ENCODE data around the gene SNX1. TPM values are rescaled to one million over a fixed set of nuclear protein-coding genes. Genes with fewer than 3 reads are reported as not detected.

The SNX1 gene
- total and polyA plus RNA-seq, 2 of the 13 experiments (the other 11 are each of a cell fraction or from before 2014, with no cell fraction given), result 29.3 to 60.1 TPM

GRCh38 chr15:64072812-64073211, 23.0 kb upstream of the SNX1 start (continued):
- TF ChIP-seq ZBED4 (CRISPR knock-in tag; IDR thresholded peaks at IDR 0.05; ENCODE audit: borderline replicate concordance) (no peak), PRDM10 (CRISPR knock-in tag; IDR thresholded peaks at IDR 0.05; ENCODE audit: low read depth) (peak; percentile 45; the same call in 1 of the 2 replicates), MYNN (CRISPR knock-in tag; IDR thresholded peaks at IDR 0.05; ENCODE audit: low read depth) (no peak), ETV6 (CRISPR knock-in tag; conservative IDR thresholded peaks at IDR 0.05) (no peak), GTF2F1 (IDR thresholded peaks at IDR 0.05; ENCODE audit: low read length) (no peak), PATZ1 (CRISPR knock-in tag; IDR thresholded peaks at IDR 0.05) (peak; percentile 66), NRL (CRISPR knock-in tag; IDR thresholded peaks at IDR 0.05; ENCODE audit: borderline replicate concordance) (no peak), NAIF1 (CRISPR knock-in tag; IDR thresholded peaks at IDR 0.05; ENCODE audit: borderline replicate concordance) (no peak), DR1 (CRISPR knock-in tag; IDR thresholded peaks at IDR 0.05) (no peak), TRIM22 (IDR thresholded peaks at IDR 0.05) (no peak), EED (CRISPR knock-in tag; IDR thresholded peaks at IDR 0.05) (no peak), HOXA9 (CRISPR knock-in tag; IDR thresholded peaks at IDR 0.05; ENCODE audit: borderline replicate concordance) (no peak), ZKSCAN5 (CRISPR knock-in tag; IDR thresholded peaks at IDR 0.05) (no peak), CEBPB (IDR thresholded peaks at IDR 0.05; ENCODE audit: borderline replicate concordance, low read depth, low read length) (peak; percentile 21; the same call in 1 of the 2 replicates), ATAD3A (CRISPR knock-in tag; IDR thresholded peaks at IDR 0.05) (no peak), ATF5 (CRISPR knock-in tag; IDR thresholded peaks at IDR 0.05; ENCODE audit: low read depth) (no peak), MTF2 (CRISPR knock-in tag; IDR thresholded peaks at IDR 0.05; ENCODE audit: borderline replicate concordance) (no peak)

Measured in HepG2 (cell line).